ENCODE results near the gene TAPBP.
"Not testable (repeated sequence)": the region's sequence is repeated elsewhere in the genome, so short reads cannot be mapped to it uniquely, and the experiment has no call there.

Gene TAPBP

DNA sequence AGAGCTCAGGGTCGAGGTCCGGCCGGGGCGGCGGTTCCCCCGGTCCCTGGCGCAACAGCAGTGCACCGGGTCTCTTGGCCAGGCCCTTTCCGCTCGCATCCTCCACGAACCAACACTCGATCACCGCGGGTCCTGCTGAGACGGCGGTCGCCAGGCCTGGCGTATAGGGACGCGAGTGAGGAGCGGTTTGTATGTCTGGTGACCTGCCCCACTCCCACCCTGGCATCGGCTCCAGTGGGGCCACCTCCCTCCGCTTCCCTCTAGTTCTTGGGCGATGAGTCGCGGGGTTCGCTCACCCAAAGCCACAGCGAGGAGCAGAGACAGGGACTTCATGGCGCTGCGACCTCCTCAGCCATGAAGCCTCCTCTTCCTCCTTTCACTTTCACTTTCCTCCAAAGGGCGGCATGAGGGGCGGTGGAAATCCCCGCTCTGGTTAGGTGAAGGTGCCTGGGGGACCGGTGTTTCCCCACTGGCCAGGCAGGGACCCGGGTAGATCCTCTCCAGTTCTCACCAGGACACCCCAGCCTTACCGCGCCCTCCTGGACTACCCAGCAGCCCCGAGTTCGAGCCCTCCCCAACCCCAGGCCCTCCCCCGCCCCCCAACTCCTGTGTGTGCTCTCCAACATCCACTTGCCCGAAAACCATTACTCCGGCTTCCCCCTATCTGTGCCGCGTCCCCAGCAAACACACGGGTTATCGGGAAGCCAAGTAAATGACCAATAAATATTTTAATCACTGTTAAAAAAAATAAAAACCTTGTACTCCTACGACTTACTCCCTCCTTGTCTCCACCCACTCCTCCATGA lies at the start of gene TAPBP:
TAPBP (minus strand) TSS at position 370 of the 806 bp plus-strand sequence; CDS start at position 333, 37 bp downstream.
- peak; percentile 78 for DNase-seq

- not testable (repeated sequence) for DNase-seq
These were observed 49.6 kb upstream of the TAPBP start for GRCh38 chr6:33363486-33363885.

GRCh38 chr6:33359331-33359730 lies 45.5 kb upstream of the TAPBP start:
- no peak for DNase-seq

GRCh38 chr6:33357160-33357871 lies 43.4 kb upstream of the TAPBP start:
- DNase-seq = not testable (repeated sequence)

GRCh38 chr6:33356295-33356694 lies 42.4 kb upstream of the TAPBP start:
- DNase-seq = no peak

DNA sequence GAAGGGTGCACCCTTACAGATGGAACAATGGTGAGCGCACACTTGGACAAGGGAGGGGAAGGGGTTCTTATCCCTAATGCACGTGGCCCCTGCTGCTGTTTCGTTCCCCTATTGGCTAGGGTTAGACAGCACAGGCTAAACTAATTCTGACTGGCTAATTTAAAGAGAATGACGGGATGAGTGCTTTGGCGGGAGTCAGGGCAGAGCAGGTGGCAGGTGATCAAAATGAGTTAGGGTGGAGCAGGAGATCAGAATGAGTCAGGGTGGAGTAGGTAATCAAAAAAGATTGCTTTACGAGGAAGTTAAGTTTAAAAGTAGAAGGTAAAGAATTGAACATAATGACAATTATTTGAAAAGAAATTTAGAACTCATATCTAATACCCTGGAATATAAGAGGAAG lies 42.0 kb upstream of the TAPBP start:
- not testable (repeated sequence) for DNase-seq

DNA sequence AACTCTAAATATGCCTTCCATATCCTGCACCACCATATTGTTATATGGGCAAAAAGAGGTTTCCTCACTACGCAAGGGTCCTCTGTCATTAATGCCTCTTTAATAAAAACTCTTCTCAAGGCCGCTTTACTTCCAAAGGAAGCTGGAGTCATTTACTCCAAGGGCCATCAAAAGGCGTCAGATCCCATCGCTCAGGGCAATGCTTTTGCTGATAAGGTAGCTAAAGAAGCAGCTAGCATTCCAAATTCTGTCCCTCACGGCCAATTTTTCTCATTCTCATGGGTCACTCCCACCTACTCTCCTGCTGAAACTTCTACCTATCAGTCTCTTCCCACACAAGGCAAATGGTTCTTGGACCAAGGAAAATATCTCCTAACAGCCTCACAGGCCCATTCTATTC lies 33.9 kb upstream of the TAPBP start:
- no peak for DNase-seq

DNA sequence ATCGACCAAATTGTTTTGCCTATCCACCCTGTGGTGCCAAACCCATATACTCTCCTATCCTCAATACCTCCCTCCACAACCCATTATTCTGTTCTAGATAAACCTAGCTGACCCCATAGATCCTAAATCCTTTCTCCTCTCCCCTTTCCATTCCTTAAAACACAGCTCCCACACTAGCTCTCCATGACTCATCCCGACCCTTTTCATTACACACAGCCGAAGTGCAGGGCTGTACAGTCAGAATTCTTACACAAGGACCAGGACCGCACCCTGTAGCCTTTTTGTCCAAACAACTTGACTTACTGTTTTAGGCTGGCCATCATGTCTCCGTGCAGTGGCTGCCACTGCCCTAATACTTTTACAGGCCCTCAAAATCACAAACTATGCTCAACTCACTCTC lies 33.1 kb upstream of the TAPBP start:
- DNase-seq = not testable (repeated sequence)

DNA sequence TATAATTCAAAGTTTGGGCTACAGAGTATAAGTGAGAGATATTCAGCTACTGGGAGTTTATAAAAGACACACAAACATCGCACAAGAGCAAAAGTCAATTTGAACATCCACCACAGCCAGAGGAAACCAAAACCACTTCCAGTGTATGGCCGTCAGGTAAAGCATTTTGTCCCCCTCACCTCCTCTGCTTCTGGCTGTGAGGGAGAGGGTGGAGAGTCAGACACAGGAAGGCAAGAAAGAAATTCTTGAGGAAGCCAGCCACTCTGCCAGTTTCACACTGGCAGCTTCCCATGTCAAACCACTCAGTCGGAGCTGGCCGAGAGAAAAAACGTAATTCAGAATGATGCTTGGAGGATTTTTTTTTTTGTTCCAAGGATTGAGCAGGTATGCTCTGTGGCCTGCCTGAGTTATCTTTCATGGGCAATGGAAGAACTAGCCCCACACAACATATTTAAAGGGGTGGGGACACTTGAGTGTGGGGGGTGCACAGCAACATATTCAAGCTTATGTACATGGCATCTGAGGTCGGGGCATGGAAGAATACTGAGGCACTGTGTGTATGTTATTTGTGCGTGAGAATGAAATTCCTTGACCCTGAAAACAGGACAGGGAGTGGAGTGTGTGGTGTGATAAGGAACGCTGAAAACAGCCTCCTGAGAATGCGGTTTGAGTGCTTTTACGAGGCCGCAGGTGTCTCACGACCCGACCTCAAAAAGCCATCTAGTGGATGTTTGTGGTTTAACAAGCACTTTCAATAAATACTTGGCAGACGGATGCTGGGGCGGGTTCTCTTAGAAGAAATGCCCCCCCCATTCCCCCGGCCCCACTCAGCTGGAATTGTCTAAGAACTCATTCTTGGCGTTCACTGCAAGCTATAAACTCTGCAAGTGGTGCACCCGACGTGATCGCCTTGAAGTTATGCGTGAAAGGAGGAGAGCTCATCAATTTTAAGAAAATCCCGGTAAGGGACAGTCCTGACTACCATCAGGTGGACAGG lies 31.1 kb upstream of the TAPBP start:
- peak; percentile 49 for DNase-seq

- peak; percentile 35 for DNase-seq
These were observed 30.2 kb upstream of the TAPBP start for GRCh38 chr6:33343953-33344611.

DNA sequence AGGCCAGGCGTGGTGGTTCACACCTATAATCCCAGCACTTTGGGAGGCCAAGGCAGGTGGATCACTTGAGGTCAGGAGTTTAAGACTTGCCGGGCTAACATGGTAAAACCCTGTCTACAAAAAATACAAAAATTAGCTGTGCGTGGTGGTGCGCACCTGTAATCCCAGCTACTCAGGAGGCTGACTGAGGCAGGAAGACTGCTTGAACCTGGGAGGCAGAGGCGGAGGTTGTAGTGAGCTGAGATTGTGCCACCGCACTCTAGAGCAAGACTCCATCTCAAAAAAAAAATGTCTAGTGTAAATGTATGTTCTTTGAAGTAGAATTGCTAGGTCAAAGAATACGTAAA lies 29.7 kb upstream of the TAPBP start:
- DNase-seq = not testable (repeated sequence)

GRCh38 chr6:33339193-33339592 lies 25.3 kb upstream of the TAPBP start:
- DNase-seq = no peak

DNA sequence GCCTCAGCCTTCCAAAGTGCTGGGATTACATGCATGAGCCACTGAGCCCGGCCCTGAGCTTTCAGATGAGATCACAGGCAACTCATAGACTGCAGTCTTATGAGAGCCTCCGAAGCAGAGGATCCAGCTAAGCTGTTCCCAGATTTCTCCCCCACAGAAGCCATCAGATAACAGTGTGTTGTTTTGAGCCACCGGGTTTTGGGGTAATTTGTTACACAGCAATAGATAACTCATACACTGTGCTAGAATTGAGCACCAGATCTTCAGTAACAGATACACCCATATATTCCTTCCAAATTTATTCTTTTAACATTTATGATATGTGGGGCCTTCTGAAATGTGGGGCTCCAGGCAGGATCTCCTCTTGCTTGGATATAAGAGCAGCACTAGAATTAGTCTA lies 22.6 kb upstream of the TAPBP start:
- DNase-seq = no peak

DNA sequence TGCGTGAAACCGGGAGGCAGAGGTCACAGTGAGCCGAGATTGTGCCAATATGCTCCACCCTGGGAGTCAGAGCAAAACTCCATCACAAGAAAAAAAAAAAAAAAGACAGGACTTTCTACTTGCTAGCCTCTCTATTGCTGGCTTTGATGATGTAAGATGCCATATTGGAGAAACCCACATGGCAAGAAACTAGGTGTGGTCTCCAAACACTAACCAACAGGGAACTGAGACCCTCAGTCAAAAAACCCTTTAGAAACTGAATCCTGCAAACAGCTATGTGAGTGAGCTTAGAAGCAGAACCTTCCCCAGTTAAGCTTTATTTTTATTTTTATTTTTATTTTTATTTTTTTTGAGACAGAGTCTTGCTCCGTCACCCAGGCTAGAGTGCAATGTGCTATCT lies 22.0 kb upstream of the TAPBP start:
- no peak for DNase-seq

GRCh38 chr6:33333666-33334065 lies 19.8 kb upstream of the TAPBP start:
- DNase-seq = no peak

DNA sequence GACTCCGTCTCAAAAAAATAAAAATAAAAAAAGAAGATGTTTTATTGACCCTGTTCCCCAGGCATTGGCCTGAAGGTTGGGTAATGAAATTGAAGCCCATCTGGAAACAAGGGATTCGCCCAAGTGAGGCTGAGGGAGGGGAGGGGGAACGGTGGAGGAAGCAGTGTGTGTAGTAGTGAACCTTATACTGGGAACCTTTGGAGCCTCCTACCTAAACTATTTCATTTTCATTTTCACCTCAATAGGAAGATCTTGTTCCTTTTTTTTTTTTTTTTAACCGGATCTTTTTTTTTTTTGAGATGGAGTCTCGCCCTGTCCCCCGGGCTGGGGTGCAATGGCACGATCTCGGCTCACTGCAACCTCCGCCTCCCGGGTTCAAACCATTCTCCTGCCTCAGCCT lies 16.9 kb upstream of the TAPBP start:
- no peak for DNase-seq

DNA sequence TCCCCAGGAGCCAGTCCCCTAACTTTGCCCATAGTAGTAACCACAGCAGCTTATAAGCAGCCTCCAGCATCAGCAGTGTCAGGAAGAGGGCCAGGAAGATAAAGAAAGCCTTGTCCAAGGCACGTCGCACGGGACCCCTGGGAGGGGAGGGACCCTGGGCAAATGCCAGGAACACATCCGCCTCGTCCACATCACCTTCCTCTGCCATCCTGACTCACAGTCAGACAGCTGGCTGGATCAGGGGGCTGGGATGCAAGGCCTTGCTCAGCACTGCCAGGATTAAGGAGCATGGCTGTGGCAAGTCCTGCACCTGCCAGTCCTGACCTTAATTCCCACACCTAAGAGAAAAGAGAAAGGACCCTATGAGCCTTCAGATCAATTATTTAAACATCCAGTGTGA lies 15.2 kb upstream of the TAPBP start:
- DNase-seq = no peak

DNA sequence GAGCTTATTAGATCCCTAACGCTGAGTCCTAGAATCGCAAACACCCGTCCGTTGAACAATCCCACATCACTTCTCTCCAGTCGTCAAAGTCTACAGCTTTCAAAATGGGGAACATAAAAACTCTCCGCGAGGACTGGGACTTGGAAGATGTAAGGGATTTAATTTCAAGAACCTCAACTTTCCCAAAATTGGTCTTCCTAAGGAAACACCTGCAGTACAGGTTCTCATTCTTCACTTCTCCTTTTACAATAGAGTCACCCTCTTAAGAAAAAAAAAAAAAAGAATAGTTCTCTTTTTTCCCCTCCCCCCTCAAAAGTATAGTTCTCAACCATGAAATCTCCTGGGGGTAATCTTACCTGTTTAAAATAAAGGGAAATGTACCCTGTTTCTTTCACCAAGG lies 10.2 kb upstream of the TAPBP start:
- no peak for DNase-seq

DNA sequence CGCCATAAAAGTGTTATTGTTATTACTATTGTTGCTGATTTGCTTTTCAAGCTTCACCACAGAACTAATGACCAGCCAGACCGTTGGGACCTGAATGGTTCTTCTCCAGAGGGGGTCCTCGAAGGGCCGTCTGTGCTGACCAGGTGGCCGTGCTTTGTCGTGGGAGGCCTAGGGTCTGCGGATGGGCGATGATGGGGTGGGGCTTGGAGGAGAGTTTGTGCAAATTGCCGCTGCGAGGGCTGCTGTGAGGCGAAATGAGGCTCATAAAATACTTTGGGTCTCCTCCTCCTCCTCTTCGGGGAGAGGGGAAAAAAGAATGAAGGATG lies 9.7 kb upstream of the TAPBP start:
- DNase-seq = no peak

GRCh38 chr6:33321227-33321626 lies 7.3 kb upstream of the TAPBP start:
- no peak for DNase-seq

DNA sequence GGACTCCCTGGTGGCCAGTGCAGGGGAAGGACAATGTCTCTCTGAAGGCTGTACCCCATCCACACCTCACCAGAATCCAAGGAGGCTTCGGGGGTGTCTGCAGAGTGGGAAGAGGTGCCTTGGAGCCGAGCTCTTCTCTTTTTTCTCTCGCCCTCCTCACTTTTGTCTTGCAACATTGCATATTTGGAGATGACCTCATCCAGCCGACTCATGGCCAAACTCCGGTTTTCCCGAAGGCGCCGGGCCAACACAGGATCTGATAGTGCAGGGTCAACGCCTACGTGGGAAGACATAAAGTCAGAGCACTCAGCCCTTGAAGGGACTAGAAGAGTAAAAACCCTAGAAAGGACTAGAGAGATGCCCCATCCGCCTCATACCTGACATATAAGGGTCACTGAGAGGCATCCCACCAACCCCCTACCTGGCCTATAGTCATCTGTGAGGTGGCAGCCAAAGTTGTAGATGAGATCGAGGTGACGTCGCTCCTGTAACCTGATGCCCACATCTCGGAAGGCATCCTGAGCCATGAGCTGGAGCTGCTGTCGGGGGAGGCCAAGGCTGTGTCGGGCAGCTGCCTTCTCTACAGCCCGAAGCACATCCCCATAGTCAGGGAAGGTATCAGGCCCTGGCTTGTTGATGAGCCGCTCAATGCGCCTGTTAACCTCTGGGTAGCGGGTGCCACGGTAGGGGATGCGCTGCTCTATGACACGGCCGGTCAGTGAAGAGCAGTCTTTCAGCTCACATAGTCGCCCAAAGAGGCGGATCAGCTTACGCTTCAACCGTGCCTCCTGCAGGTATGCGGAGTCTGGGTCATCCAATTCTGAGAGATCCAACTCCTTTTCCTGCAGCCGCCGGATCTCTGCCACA lies 6.7 kb upstream of the TAPBP start:
- DNase-seq = no peak

DNA sequence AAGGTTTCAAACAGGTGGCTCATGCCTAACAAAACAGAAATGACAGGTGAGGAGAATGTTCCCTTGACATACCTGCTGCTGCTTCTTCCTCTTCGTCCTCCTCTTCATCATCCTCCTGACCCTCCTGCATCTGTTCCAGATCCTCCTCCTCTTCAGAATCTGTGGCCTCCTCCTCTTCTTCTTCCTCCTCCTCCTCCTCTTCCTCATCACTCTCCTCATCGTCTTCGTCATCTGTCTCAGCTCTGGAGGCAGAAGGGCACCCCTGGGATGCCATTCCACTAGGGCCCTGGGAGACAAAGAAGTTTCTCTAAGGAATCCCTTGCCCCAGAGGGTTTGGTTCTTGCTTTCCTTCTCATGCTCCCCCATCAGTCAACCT lies 6.0 kb upstream of the TAPBP start:
- DNase-seq = no peak

Measured in activated T-cell treated with anti-CD3 and anti-CD28 coated beads for 4 hours (primary cell).